GM12892 (cell line): ENCODE measurements around the gene CEACAM5.

ENCODE experiments used
- DNase-seq: peaks from one replicate; pipeline ENCODE4 v3.0.0; 2011; ENCODE audit not compliant: insufficient read length
- FAIRE-seq: peaks from 2 replicates; lab custom pipeline; 2011; peaks lifted over from hg19 to GRCh38; lab: Jason Lieb, UNC
- POLR2A ChIP-seq: IDR thresholded peaks from 2 replicates; pipeline ENCODE4 v1.6.1; 2011; ENCODE audit warnings: low read depth, low read length, control low read depth
- POLR2AphosphoS5 ChIP-seq: IDR thresholded peaks from 2 replicates; pipeline ENCODE4 v1.6.1; 2011; ENCODE audit warnings: low read depth, low read length, control low read depth
- TAF1 ChIP-seq: IDR thresholded peaks from 2 replicates; pipeline ENCODE4 v1.6.1; 2011; ENCODE audit warnings: low read depth, mild to moderate bottlenecking, control low read depth, low read length, borderline replicate concordance

Gene CEACAM5

DNA sequence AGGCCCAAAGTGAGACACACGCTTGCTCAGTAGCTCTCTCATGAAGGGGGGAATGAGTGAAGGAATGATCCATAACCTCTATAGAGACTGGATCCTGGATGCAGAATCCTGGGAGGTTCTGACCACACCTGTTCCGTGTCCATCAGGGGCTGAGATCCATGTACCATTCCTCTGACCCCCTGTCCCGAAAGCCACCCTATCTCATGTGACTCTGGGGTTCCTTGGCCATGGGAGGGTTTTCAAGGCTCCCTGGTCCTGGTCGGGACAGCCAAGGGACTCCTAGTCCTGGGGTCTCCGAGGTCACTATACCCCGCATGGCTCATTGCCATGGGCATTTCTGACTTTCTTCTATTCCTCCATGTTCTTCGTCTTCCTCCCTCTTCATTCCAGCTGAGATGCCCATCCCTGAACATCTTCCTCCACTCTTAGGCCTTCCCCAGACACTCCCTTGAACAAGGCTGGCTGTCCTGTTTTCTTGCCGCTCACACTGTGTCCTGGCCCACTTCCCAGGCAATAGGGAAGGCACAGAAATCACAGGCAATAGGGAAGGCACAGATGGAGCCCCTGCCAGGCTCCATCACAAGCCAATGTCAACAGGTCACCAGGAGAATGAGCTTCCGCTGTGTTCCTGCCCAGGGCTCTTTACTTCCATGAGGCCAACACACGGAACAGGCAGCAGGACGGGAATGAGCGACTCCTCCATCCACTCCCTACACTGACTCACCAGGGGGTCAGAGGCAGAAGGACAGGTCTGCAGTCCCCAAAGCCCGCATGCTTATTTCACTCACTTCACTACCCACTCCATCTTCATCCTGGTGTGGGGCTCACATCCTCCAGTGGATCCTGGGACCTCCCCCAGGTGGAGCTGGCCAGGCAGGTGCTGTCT, 3.2 kb downstream of the CEACAM5 start:
- no peak for TF ChIP-seq POLR2AphosphoS5
- TF ChIP-seq POLR2A: no peak
- TF ChIP-seq TAF1: no peak
- FAIRE-seq: no peak
- DNase-seq: no peak

DNA sequence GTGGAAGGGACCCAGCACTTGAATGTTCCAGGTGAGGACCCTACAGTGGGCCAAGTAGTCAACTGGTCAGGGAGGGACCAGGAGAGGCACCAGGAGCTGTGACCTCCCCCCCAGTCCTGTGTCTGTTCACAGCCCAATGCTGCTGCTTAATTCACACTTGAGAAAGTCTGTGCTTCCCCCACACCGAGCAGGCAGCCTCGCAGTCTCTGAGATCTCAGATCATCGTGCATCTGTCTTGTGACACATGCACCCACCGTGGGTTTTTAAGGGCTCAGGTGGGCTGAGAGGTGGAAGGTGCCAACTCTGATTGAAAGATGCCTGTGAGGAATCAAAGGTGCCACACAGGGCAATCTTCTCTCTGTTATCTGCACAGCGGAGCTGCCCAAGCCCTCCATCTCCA, 6.2 kb downstream of the CEACAM5 start:
- no peak for TF ChIP-seq POLR2A
- no peak for TF ChIP-seq POLR2AphosphoS5
- no peak for TF ChIP-seq TAF1
- DNase-seq (no peak), FAIRE-seq (no peak)

DNA sequence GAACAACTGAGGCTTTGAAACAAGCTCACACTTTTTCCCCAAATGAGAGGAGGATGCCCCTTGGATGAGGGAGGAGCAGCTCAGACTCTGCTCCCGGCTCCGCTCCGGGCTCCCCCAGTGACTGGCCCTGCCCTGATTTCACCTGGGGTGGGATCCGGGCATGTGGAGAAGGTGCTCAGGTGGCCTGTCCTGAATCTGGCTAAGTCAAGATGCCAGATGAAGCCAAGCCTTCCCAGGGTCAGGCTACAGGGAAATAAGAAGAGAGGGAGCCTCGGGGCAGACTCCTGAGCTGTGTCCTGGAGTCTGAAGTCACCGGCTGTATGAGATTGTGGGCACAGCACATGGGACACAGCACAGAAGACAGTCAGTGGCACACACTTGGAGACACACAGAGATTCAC, 10.3 kb downstream of the CEACAM5 start:
- no peak for FAIRE-seq
- TF ChIP-seq TAF1 (no peak), POLR2A (no peak), POLR2AphosphoS5 (no peak)
- DNase-seq: no peak

DNA sequence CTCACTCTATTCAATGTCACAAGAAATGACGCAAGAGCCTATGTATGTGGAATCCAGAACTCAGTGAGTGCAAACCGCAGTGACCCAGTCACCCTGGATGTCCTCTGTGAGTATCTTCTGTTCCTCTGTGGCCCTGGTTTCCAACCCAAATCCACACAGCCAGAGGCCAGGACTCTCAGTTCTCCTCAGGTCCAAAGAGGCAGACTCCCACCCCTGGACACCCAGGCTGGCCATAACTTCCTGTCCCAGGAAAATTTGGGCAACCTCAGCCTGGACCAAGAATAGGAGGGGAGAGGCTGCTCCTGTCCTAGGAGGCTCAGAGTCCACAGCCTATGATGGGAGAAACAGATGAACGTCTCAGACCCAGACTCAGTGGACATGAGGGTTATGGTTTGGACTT, 11.7 kb downstream of the CEACAM5 start:
- FAIRE-seq: no peak
- DNase-seq: no peak
- TF ChIP-seq POLR2A (no peak), POLR2AphosphoS5 (no peak), TAF1 (no peak)

DNA sequence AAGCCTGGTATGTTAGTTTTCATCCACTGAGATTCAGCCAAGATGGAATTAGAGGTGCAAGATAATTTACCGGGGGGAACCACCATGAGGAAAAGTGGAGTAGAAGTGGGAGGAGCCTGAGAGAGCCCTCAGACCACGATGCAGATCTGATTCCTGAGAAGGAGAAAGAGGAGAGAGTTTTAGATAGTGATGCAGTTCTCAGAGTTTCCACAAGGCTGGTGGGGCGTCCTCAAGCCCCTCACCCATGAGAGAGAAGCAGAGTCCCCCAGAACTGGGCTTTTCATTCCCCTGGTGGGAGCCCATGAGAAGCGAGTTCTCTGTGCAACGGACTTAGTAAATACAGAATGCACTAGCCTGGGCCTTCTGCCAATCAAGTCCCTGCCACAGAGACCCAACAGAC, 18.1 kb downstream of the CEACAM5 start:
- no peak for FAIRE-seq
- TF ChIP-seq POLR2AphosphoS5 (no peak), POLR2A (no peak), TAF1 (no peak)

DNA sequence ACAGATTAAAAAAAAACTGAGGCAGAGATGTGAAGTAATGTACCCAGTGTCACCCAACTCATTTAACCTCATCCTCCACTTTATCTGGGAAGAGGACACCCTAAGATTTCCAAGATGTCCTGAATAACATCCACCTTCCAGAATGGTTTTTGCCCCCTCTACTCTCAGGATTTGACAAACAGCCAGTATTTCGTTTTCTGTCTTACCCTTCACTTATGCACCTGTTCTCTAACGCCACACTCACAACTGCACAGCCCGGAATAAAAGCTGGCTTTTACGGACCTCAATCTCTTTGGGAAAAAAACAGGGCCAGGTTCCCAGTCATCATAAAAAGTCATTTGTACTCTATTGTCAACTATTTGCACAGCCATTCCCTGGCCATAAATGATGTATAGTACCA, 25.7 kb downstream of the CEACAM5 start:
- no peak for TF ChIP-seq TAF1
- TF ChIP-seq POLR2A: no peak
- TF ChIP-seq POLR2AphosphoS5: no peak
- FAIRE-seq (no peak), DNase-seq (no peak)

More for the DNA sequence above, 18.1 kb downstream of the CEACAM5 start:
- no peak for DNase-seq

DNA sequence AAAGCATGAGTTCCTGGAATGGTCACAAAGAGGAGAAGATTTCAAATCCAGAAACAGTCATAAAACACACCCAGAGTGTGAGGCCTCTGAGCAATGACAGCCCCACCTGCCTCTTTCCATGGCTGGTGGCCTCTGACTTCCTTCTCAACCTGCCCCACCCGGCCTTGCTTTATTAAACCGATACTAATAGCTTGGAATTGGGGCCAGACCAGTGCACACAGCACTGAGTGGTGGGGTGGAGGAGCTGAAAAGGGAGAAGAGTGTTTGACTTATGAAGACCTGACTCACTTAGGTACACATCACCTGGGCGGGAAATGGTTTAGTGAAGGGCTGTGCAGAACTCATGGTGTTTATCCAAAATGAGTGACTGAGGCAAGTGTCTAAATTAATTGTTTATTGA, 26.2 kb downstream of the CEACAM5 start:
- DNase-seq: no peak
- TF ChIP-seq POLR2A (no peak), TAF1 (no peak)
- no peak for FAIRE-seq

DNA sequence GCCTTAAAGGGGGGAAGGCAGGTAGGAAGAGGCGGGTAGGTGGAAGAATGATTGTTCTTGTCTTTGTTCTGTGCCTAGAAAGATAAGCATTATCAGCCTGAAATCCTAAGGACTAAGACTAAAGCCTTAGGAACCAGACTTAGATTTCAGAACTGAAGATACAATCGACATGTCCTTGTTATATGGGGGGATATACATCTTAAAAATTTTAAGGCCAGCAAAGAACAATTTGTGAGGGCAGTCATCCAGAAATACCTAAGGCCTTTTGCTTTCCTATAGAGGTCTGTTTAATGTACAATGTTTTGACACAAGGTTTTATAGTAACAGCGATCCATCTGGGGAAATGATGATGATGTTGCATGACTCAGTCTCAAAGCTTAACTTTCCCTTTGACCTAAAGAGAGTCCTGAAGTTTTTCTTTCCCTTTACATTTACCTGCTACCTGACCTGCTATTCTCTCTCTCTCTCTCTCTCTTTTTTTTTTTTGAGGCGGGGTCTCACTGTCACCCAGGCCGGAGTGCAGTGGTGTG, 26.7 kb downstream of the CEACAM5 start:
- DNase-seq (no peak), FAIRE-seq (no peak)
- TF ChIP-seq POLR2AphosphoS5: no peak
- no peak for TF ChIP-seq POLR2A
- no peak for TF ChIP-seq TAF1

DNA sequence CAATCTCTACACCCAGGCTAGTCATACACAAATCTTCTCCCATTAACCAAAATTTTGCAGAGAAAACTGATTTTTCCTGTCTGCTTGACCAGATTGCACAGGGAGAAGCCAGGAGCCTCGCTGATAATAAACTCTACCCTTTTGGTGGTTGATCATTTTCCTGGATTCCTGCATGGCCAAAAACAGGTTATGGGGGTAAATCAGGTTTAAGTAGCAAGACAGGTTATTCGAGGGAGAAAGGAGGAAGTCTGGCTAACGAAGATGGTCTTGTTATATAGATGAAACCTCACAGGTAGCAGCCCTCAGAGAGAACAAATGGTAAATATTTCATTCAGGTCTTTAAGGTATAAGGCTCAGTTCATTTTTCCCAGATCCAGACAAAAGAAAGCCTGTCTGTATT, 30.9 kb downstream of the CEACAM5 start:
- TF ChIP-seq POLR2AphosphoS5 (no peak), POLR2A (no peak), TAF1 (no peak)
- no peak for DNase-seq
- no peak for FAIRE-seq

DNA sequence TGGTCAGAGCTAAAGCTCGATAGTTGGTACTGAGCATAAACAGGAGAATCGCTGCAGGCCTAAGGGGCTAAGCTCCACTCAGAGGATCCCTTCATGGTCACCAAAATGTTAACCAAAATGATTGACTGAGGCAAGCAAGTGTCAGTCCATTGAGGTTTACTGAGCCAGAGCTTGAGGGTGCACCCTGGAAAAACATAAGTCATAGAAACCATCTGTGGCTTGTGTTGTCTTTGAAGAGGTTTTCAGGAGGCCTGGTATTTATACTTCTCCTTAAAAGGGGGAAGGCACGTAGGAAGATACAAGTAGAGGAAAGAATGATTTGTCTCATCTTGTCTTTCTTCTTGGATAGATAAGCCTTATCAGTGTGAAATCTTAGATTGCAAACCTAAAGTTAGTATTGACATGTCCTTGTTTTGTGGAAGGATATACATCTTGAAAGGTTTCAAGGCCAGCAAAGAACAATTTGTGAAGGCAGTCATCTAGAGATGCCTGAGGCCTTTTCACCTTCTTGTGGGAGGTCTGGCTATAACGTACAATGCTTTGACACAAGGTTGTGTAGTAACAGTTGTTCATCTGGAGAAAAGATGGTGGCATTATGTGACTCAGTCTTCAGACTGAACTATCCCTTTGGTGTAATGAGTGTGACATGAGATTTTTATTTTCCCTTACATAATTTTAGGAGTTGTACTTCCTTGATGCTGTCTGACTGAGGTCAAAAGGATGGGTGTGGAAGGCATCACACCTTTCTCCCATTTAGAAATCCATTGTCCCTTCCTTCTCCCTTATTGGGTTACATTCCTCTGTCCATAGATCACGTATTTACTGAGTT, 32.2 kb downstream of the CEACAM5 start:
- no peak for FAIRE-seq
- DNase-seq: no peak
- TF ChIP-seq POLR2A (no peak), POLR2AphosphoS5 (no peak), TAF1 (no peak)

DNA sequence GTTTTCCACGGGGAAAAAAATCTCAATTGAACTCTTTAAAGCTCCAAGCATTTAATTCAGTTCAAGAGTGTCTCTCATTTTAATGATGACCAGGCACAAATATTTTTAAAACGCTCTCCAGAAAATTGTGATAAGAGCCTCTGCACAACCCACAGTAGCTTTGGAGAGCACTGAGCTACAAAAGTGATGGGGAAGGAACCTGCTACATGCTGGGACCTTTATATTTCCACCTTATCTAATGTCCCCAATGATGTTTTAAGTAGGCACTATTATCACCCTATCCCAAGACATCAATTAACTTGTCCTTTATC, 32.8 kb downstream of the CEACAM5 start:
- TF ChIP-seq POLR2A: no peak
- no peak for TF ChIP-seq TAF1
- TF ChIP-seq POLR2AphosphoS5: no peak
- DNase-seq: no peak
- FAIRE-seq: no peak

DNA sequence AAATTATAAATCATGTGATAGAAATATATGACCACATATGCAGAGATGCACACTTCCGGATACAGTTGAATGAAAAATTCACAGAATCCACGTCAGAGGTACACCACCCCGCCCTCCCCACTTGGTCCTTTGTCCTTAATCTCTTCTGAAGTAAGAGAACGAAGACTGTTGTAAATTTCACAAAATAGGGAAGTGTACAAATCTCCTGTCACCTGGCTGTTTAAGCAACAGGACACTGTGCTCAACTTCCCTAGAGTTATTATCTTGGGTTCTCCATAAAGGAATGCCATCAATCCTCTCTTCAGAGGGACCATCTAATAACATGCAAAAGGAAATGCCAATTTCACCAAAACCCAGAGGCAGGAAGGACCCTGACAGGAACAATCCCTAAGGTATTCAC, 36.4 kb downstream of the CEACAM5 start:
- FAIRE-seq: no peak
- TF ChIP-seq TAF1 (no peak), POLR2AphosphoS5 (no peak), POLR2A (no peak)

More for the DNA sequence above, 36.4 kb downstream of the CEACAM5 start:
- no peak for DNase-seq
